T follicular helper cell (primary cell): ENCODE data around the gene SLC35F6.
"Not testable (repeated sequence)": the region's sequence is repeated elsewhere in the genome, so short reads cannot be mapped to it uniquely, and the experiment has no call there.

Experiments
- DNase-seq: peaks from one replicate; pipeline ENCODE4 v3.0.0-alpha.2; 2020; ENCODE audit warnings: low read depth

Gene SLC35F6

DNA sequence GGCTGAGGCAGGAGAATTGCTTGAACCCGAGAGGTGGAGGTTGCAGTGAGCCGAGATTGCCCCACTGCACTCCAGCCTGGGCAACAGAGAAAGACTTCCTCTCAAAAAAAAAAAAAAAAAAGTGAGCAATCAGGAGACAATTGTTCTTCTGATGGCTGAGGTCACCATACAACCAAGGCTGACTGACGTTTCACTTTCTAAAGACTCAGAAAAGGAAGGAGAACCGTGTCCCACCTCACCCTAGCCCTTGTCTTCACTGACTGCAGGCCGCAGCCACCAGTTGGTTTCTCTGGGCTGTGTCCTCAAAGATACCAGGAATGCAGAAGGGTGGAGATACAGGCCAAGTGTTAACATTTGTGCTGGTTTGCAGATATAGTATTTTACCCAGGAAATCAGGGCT lies 7.7 kb upstream of the SLC35F6 start:
- no peak for DNase-seq

GRCh38 chr2:26757873-26758789 lies 6.0 kb upstream of the SLC35F6 start:
- no peak for DNase-seq

GRCh38 chr2:26758790-26759321 lies 5.2 kb upstream of the SLC35F6 start:
- DNase-seq = no peak

- no peak for DNase-seq
These were observed 4.2 kb upstream of the SLC35F6 start for GRCh38 chr2:26759845-26760244.

DNA sequence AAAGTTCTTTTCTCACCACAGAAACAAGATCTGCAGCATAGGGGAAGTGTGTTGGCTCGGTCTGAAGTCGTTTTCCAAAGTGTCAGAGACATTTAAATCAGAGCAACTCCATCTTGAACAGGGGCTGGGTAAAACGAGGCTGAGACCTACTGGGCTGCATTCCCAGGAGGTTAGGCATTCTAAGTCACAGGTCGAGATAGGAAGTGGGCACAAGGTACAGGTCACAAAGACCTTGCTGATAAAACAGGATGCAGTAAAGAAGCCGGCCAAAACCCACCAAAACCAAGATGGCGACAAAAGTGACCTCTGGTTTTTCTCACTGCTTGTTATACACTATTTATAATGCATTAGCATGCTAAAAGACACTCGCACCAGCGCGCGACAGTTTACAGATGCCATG lies 3.1 kb upstream of the SLC35F6 start:
- not testable (repeated sequence) for DNase-seq

DNA sequence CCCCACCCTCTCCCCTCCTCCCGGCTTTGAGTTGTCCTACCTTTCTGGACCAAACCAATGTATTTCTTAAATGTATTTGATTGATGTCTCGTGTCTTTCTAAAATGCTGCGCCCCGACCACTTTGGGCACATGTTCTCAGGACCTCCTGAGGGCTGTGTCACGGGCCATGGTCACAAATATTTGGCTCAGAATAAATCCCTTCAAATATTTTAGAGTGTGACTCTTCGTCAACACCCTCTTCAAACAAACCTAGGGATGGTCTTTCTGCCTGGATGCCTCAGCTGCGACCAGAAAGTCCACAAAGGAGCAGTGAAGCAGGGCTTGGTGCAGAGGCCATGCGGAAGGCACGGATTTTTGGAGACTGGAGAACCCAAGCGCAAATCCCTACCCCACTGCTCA lies 1.1 kb upstream of the SLC35F6 start:
- DNase-seq = no peak

- no peak for DNase-seq
These were observed 822 bp downstream of the SLC35F6 start for GRCh38 chr2:26764906-26765305.

- no peak for DNase-seq
These were observed 1.6 kb downstream of the SLC35F6 start for GRCh38 chr2:26765475-26766200.

DNA sequence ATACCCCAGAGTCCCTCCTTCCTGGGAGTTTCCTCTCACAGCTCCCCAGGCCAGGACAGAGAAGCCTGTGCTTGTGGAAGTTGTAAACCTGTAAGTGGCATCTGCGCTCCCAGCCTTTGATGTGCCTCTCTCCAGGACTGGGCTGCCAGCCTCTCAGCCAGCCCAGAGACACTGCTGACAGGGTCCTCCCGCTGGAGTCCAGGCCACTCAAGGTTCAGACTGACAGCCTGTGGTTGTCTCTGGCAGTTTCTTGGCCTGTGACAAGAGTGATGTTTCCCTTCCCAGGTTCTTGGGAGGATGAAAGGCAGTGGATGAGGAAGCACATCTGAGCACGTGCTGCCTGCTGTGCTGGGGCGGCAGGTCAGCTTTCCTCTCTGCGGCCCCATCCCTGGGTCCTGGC lies 3.0 kb downstream of the SLC35F6 start:
- DNase-seq = no peak

DNA sequence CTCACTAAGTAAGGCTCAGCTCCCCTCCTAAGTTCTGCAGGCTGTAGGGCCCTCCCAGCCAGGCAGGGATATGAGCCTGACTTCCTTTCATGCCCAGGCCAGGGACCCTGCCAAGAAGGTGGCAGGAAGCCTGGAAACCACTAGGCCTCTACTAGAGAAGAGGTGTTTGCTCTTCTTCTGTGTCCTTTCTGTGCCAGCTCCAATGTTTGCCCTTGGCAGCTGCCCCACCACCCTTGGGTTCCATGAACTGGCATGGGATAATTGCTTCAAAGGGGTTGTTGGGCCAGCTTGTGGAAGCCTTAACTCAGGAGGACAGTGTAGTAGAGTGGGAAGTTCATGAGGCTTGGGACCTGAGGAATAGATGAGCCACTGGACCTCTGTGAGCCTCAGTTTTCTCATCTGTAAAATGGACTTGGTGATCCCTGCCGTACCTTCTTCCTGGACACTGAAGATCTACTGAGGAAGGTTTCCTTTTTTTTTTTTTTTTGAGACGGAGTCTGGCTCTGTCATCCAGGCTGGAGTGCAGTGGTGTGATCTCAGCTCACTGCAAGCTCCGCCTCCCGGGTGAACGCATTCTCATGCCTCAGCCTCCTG lies 3.9 kb downstream of the SLC35F6 start:
- no peak for DNase-seq

- DNase-seq = no peak
These were observed 4.6 kb downstream of the SLC35F6 start for GRCh38 chr2:26768759-26769088.

DNA sequence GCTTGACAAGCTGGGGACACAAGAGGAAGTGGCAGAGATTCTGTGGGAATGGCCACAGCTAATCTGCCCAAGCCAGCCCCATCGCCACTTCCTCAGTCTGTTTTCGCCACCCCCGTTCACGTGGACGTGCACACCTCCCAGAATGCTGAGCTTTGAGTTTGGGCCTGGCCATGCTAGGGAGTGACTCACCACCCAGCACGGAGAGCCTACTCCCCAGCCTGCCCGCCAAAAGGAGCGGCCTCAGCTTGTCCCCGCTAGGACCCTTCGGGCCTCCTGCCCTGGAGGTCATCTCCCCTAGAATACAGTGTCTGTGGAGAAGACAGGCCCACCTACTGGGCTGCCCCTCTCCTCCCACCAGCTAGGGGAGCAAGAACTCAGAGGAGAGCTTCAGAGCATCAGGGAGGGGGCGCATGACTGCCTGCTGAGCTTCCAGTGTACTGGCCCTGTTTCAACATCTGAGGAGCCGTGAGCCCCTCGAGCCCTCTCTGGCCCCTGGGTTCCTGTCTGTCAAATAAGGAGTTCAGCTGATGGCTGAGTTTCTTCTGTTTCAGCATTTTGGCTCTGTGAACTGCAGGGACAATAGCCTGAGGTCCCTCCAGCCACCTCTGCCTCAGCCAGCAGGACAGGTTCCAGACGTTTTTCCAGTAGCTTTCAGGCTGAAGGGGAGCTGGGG lies 5.1 kb downstream of the SLC35F6 start:
- DNase-seq = no peak

DNA sequence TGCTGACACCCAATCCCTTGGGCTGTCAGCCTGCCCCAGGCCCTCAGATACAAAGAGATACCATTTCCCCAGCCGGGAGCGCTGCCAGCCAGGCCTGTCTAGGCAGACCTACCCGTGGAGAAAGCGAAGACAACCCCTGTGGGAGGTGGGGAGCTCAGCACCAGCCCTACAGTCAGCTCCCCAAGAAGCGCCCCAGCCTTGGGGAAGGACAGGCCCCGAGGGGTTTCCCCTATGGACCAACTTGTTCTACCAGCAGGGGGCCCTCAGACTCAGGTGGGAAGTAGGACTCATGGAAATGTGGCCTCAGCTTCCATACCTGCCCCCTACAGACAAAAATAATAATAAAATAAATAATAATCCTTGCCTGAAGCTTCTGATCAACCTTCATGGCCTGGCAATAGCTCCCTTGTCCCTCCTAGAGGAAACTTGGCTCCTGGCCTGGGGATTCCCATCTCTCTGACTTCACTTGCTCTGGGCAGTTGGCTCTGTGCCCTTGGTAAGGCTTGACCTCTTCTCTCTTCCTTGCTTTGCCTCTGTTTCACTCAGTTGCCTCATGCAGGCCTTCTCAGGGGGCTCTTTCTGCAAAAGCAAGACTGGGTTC lies 7.0 kb downstream of the SLC35F6 start:
- no peak for DNase-seq

- no peak for DNase-seq
These were observed 8.2 kb downstream of the SLC35F6 start for GRCh38 chr2:26772064-26773001.

DNA sequence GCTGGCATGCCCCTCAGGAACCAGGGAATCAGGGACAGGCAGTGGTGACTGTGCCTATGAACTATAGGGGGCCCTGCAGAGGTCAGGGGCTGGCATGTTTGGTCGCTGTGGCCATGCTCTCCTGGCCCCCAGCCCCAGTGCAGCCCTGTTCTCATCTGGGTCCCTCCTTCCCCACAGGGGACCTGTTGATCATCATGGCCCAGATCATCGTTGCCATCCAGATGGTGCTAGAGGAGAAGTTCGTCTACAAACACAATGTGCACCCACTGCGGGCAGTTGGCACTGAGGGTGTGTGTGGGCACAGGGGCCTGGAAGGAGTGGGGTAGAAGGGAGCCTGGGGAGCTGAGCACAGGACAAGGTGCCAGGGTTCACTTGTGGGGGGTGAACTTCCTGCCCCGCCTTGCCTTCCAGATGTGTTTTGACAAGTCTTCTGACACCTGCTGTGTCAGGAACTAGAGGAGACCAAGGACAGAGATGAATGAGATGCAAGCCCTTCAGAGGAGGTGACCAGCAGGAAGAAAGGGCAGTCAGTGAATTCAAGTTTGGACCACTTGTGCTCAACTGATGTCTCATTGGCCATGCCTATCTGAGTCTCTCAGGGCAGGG lies 12.2 kb downstream of the SLC35F6 start:
- DNase-seq = no peak

GRCh38 chr2:26778098-26778497 lies 14.0 kb downstream of the SLC35F6 start:
- no peak for DNase-seq

DNA sequence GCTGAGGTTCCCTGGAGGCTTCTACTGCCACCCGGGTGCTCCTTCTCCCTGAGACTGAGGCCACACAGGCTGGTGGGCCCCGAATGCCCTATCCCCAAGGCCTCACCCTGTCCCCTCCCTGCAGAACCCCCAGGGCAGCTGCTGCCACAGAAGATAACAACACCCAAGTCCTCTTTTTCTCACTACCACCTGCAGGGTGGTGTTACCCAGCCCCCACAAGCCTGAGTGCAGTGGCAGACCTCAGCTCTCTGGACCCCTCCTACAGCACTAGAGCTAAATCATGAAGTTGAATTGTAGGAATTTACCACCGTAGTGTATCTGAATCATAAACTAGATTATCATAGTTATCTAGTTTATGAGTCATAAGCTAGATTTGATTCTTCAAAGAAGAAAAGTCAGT lies 14.4 kb downstream of the SLC35F6 start:
- no peak for DNase-seq

GRCh38 chr2:26780203-26780760 lies 16.2 kb downstream of the SLC35F6 start:
- no peak for DNase-seq

- no peak for DNase-seq
These were observed 19.0 kb downstream of the SLC35F6 start for GRCh38 chr2:26782876-26783704.
